GM18526 (cell line): ENCODE results near the gene GAS2.

Source experiments
- POLR2A ChIP-seq: IDR thresholded peaks from 3 replicates; pipeline ENCODE4 v1.6.1; 2011; ENCODE audit not compliant: insufficient read length; ENCODE audit errors: extremely low read depth

Gene GAS2

GRCh38 chr11:22666325-22666687 lies at the start of gene GAS2:
GAS2 (plus strand) TSS chr11:22666611; CDS start chr11:22674870, 8,259 bp downstream.
- no peak for TF ChIP-seq POLR2A

GRCh38 chr11:22617868-22618267 lies 48.5 kb upstream of the GAS2 start:
- no peak for TF ChIP-seq POLR2A

GRCh38 chr11:22624742-22625447 lies 41.5 kb upstream of the GAS2 start:
- no peak for TF ChIP-seq POLR2A

GRCh38 chr11:22625448-22626287 lies 40.7 kb upstream of the GAS2 start, which contains the start of gene FANCF:
FANCF (minus strand) TSS chr11:22625823; CDS start chr11:22625810, 13 bp downstream.
- peak; percentile 32 for TF ChIP-seq POLR2A

- TF ChIP-seq POLR2A, result no peak
Observed at GRCh38 chr11:22626573-22627239, 39.7 kb upstream of the GAS2 start.

GRCh38 chr11:22627421-22627820 lies 39.0 kb upstream of the GAS2 start:
- TF ChIP-seq POLR2A, result no peak

GRCh38 chr11:22633354-22633902 lies 33.0 kb upstream of the GAS2 start:
- TF ChIP-seq POLR2A, result no peak

GRCh38 chr11:22634897-22635629 lies 31.3 kb upstream of the GAS2 start:
- no peak for TF ChIP-seq POLR2A

GRCh38 chr11:22635689-22636088 lies 30.7 kb upstream of the GAS2 start:
- no peak for TF ChIP-seq POLR2A

- TF ChIP-seq POLR2A, result no peak
Observed at GRCh38 chr11:22640862-22641261, 25.5 kb upstream of the GAS2 start.

- no peak for TF ChIP-seq POLR2A
Observed at GRCh38 chr11:22641559-22641958, 24.9 kb upstream of the GAS2 start.

GRCh38 chr11:22656130-22656529 lies 10.3 kb upstream of the GAS2 start:
- no peak for TF ChIP-seq POLR2A

- TF ChIP-seq POLR2A, result no peak
Observed at GRCh38 chr11:22657101-22657694, 9.2 kb upstream of the GAS2 start.

- no peak for TF ChIP-seq POLR2A
Observed at GRCh38 chr11:22659783-22660182, 6.6 kb upstream of the GAS2 start.
